ENCODE measurements around the gene COL11A1. TPM values are rescaled to one million over a fixed set of nuclear protein-coding genes. Genes with fewer than 3 reads are reported as not detected.
"Not testable (repeated sequence)": the region's sequence is repeated elsewhere in the genome, so short reads cannot be mapped to it uniquely, and the experiment has no call there.

Gene COL11A1
- total RNA-seq, 1 donor from 2014 or later: 810 TPM

- Histone ChIP-seq H3K4me3 (ENCODE audit: insufficient read depth, low read depth, low read length) (no peak overlapping the region), H3K9ac (ENCODE audit: low read length) (no peak overlapping the region), H3K27me3 (ENCODE audit: insufficient read depth, low read length) (no peaks in the 10 kb centered on the region), H3K36me3 (ENCODE audit: insufficient read depth, low read length) (no peaks in the 10 kb centered on the region), H4K20me1 (ENCODE audit: insufficient read depth, low read length) (no peaks in the 10 kb centered on the region), H3K4me2 (ENCODE audit: low read length) (no peak overlapping the region), H3K27ac (ENCODE audit: low read depth, low read length) (no peak overlapping the region), H2AFZ (ENCODE audit: low read depth, low read length) (no peak overlapping the region), H3K4me1 (ENCODE audit: insufficient read depth, low read length) (peaks cover 8% of the 10 kb centered on the region), H3K79me2 (ENCODE audit: insufficient read depth, low read length) (no peaks in the 10 kb centered on the region), H3K9me3 (ENCODE audit: insufficient read depth, low read depth, low read length) (no peaks in the 10 kb centered on the region)
- TF ChIP-seq CTCF (IDR thresholded peaks at IDR 0.05; ENCODE audit: insufficient read depth, low read depth, low read length) (no peak), EZH2 (IDR thresholded peaks at IDR 0.05; ENCODE audit: insufficient read depth, low read length) (no peak)
- Mint-ChIP-seq H3K4me3 (ENCODE audit: unreplicated experiment) (no peak overlapping the region), H3K27ac (ENCODE audit: unreplicated experiment) (no peak overlapping the region), H3K4me1 (ENCODE audit: low read depth, unreplicated experiment) (peaks cover 8% of the 10 kb centered on the region), H3K27me3 (ENCODE audit: low read depth, unreplicated experiment) (peaks cover 2% of the 10 kb centered on the region), H3K36me3 (ENCODE audit: low read depth, unreplicated experiment) (no peaks in the 10 kb centered on the region), H3K9me3 (ENCODE audit: unreplicated experiment) (peaks cover 4% of the 10 kb centered on the region)
- DNase-seq (ENCODE audit: low read depth) (no peak), FAIRE-seq (no peak)
Measured at GRCh38 chr1:102836991-102837390, 271.3 kb downstream of the COL11A1 start.

GRCh38 chr1:102834688-102835320 lies 273.5 kb downstream of the COL11A1 start:
- FAIRE-seq (peak; percentile 43), DNase-seq (ENCODE audit: low read depth) (peak; percentile 35)
- peak overlapping the region; percentile 74 for H3K27ac ChIP-seq (ENCODE audit: low read depth, low read length)
- H3K36me3 ChIP-seq (ENCODE audit: insufficient read depth, low read length): no peaks in the 10 kb centered on the region
- Mint-ChIP-seq H3K36me3 (ENCODE audit: low read depth, unreplicated experiment) (no peaks in the 10 kb centered on the region), H3K4me1 (ENCODE audit: low read depth, unreplicated experiment) (peaks cover 8% of the 10 kb centered on the region), H3K4me3 (ENCODE audit: unreplicated experiment) (no peak overlapping the region), H3K27ac (ENCODE audit: unreplicated experiment) (no peak overlapping the region), H3K27me3 (ENCODE audit: low read depth, unreplicated experiment) (peaks cover 2% of the 10 kb centered on the region), H3K9me3 (ENCODE audit: unreplicated experiment) (peaks cover 13% of the 10 kb centered on the region)
- no peak overlapping the region for H3K4me3 ChIP-seq (ENCODE audit: insufficient read depth, low read depth, low read length)
- TF ChIP-seq EZH2 (IDR thresholded peaks at IDR 0.05; ENCODE audit: insufficient read depth, low read length) (no peak), CTCF (IDR thresholded peaks at IDR 0.05; ENCODE audit: insufficient read depth, low read depth, low read length) (no peak)
- H4K20me1 ChIP-seq (ENCODE audit: insufficient read depth, low read length): no peaks in the 10 kb centered on the region
- no peaks in the 10 kb centered on the region for H3K27me3 ChIP-seq (ENCODE audit: insufficient read depth, low read length)
- peak overlapping the region; percentile 43 for H3K4me2 ChIP-seq (ENCODE audit: low read length)
- no peak overlapping the region for H2AFZ ChIP-seq (ENCODE audit: low read depth, low read length)
- no peaks in the 10 kb centered on the region for H3K79me2 ChIP-seq (ENCODE audit: insufficient read depth, low read length)
- peaks cover 8% of the 10 kb centered on the region for H3K4me1 ChIP-seq (ENCODE audit: insufficient read depth, low read length)
- H3K9me3 ChIP-seq (ENCODE audit: insufficient read depth, low read depth, low read length): no peaks in the 10 kb centered on the region
- H3K9ac ChIP-seq (ENCODE audit: low read length): peak overlapping the region; percentile 32

GRCh38 chr1:102833151-102833550 lies 275.2 kb downstream of the COL11A1 start:
- no peaks in the 10 kb centered on the region for H3K9me3 ChIP-seq (ENCODE audit: insufficient read depth, low read depth, low read length)
- H3K27me3 Mint-ChIP-seq (ENCODE audit: low read depth, unreplicated experiment): no peaks in the 10 kb centered on the region
- H3K36me3 ChIP-seq (ENCODE audit: insufficient read depth, low read length): no peaks in the 10 kb centered on the region
- no peak for TF ChIP-seq CTCF (IDR thresholded peaks at IDR 0.05; ENCODE audit: insufficient read depth, low read depth, low read length)
- TF ChIP-seq EZH2 (IDR thresholded peaks at IDR 0.05; ENCODE audit: insufficient read depth, low read length): no peak
- no peak overlapping the region for H3K9ac ChIP-seq (ENCODE audit: low read length)
- H2AFZ ChIP-seq (ENCODE audit: low read depth, low read length): no peak overlapping the region
- H4K20me1 ChIP-seq (ENCODE audit: insufficient read depth, low read length): no peaks in the 10 kb centered on the region
- H3K27ac Mint-ChIP-seq (ENCODE audit: unreplicated experiment): no peak overlapping the region
- no peaks in the 10 kb centered on the region for H3K79me2 ChIP-seq (ENCODE audit: insufficient read depth, low read length)
- peaks cover 8% of the 10 kb centered on the region for H3K4me1 ChIP-seq (ENCODE audit: insufficient read depth, low read length)
- no peak overlapping the region for H3K27ac ChIP-seq (ENCODE audit: low read depth, low read length)
- FAIRE-seq (no peak), DNase-seq (ENCODE audit: low read depth) (no peak)
- no peak overlapping the region for H3K4me3 ChIP-seq (ENCODE audit: insufficient read depth, low read depth, low read length)
- peaks cover 8% of the 10 kb centered on the region for H3K4me1 Mint-ChIP-seq (ENCODE audit: low read depth, unreplicated experiment)
- H3K4me3 Mint-ChIP-seq (ENCODE audit: unreplicated experiment): no peak overlapping the region
- H3K9me3 Mint-ChIP-seq (ENCODE audit: unreplicated experiment): peaks cover 17% of the 10 kb centered on the region
- H3K36me3 Mint-ChIP-seq (ENCODE audit: low read depth, unreplicated experiment): no peaks in the 10 kb centered on the region
- H3K4me2 ChIP-seq (ENCODE audit: low read length): no peak overlapping the region
- H3K27me3 ChIP-seq (ENCODE audit: insufficient read depth, low read length): no peaks in the 10 kb centered on the region

GRCh38 chr1:102826706-102827105 lies 281.6 kb downstream of the COL11A1 start:
- not testable (repeated sequence) for H3K4me1 ChIP-seq (ENCODE audit: insufficient read depth, low read length); H3K27me3 Mint-ChIP-seq (ENCODE audit: low read depth, unreplicated experiment); H2AFZ ChIP-seq (ENCODE audit: low read depth, low read length); H3K27ac ChIP-seq (ENCODE audit: low read depth, low read length); H3K4me3 ChIP-seq (ENCODE audit: insufficient read depth, low read depth, low read length); DNase-seq (ENCODE audit: low read depth); H3K9me3 ChIP-seq (ENCODE audit: insufficient read depth, low read depth, low read length); H3K4me3 Mint-ChIP-seq (ENCODE audit: unreplicated experiment); H3K9ac ChIP-seq (ENCODE audit: low read length); H4K20me1 ChIP-seq (ENCODE audit: insufficient read depth, low read length); H3K27me3 ChIP-seq (ENCODE audit: insufficient read depth, low read length); FAIRE-seq; H3K4me2 ChIP-seq (ENCODE audit: low read length); H3K36me3 Mint-ChIP-seq (ENCODE audit: low read depth, unreplicated experiment); H3K4me1 Mint-ChIP-seq (ENCODE audit: low read depth, unreplicated experiment); H3K36me3 ChIP-seq (ENCODE audit: insufficient read depth, low read length); H3K27ac Mint-ChIP-seq (ENCODE audit: unreplicated experiment); H3K79me2 ChIP-seq (ENCODE audit: insufficient read depth, low read length)
- peaks cover 13% of the 10 kb centered on the region for H3K9me3 Mint-ChIP-seq (ENCODE audit: unreplicated experiment)

All from astrocyte (in vitro differentiated cells and primary cell).